ENCODE data around the gene SOBP.

The SOBP gene

GRCh38 chr6:107523054-107523791 is 33.3 kb downstream of the SOBP start:
- no peak for DNase-seq

GRCh38 chr6:107523794-107524193 is 33.9 kb downstream of the SOBP start:
- no peak for DNase-seq

- no peak for DNase-seq
Measured at GRCh38 chr6:107524626-107525025, 34.7 kb downstream of the SOBP start.

- DNase-seq, result no peak
Measured at GRCh38 chr6:107531868-107532267, 42.0 kb downstream of the SOBP start.

- DNase-seq, result no peak
Measured at GRCh38 chr6:107532706-107533105, 42.8 kb downstream of the SOBP start.

GRCh38 chr6:107533415-107534059 is 43.6 kb downstream of the SOBP start:
- DNase-seq, result no peak

- no peak for DNase-seq
Measured at GRCh38 chr6:107534571-107535141, 44.7 kb downstream of the SOBP start.

GRCh38 chr6:107535626-107536025 is 45.7 kb downstream of the SOBP start:
- DNase-seq, result no peak

GRCh38 chr6:107536180-107536961 is 46.5 kb downstream of the SOBP start:
- DNase-seq, result no peak

GRCh38 chr6:107537559-107537958 is 47.6 kb downstream of the SOBP start:
- no peak for DNase-seq

GRCh38 chr6:107538856-107539387 is 49.0 kb downstream of the SOBP start:
- no peak for DNase-seq

GRCh38 chr6:107539409-107539808 is 49.5 kb downstream of the SOBP start:
- no peak for DNase-seq

GRCh38 chr6:107539849-107540464 is 50.0 kb downstream of the SOBP start:
- no peak for DNase-seq

GRCh38 chr6:107540465-107540857 is 50.5 kb downstream of the SOBP start:
- no peak for DNase-seq

- no peak for DNase-seq
Measured at GRCh38 chr6:107542192-107542668, 52.3 kb downstream of the SOBP start.

GRCh38 chr6:107543088-107543487 is 53.2 kb downstream of the SOBP start:
- no peak for DNase-seq

GRCh38 chr6:107543567-107543966 is 53.6 kb downstream of the SOBP start:
- no peak for DNase-seq

GRCh38 chr6:107545763-107546162 is 55.8 kb downstream of the SOBP start:
- DNase-seq, result no peak

- no peak for DNase-seq
Measured at GRCh38 chr6:107546691-107547450, 57.0 kb downstream of the SOBP start.

- no peak for DNase-seq
Measured at GRCh38 chr6:107547451-107547840, 57.5 kb downstream of the SOBP start.

GRCh38 chr6:107550241-107550840 is 60.4 kb downstream of the SOBP start:
- no peak for DNase-seq
